ENCODE data around the gene TPH2.

The TPH2 gene

DNA sequence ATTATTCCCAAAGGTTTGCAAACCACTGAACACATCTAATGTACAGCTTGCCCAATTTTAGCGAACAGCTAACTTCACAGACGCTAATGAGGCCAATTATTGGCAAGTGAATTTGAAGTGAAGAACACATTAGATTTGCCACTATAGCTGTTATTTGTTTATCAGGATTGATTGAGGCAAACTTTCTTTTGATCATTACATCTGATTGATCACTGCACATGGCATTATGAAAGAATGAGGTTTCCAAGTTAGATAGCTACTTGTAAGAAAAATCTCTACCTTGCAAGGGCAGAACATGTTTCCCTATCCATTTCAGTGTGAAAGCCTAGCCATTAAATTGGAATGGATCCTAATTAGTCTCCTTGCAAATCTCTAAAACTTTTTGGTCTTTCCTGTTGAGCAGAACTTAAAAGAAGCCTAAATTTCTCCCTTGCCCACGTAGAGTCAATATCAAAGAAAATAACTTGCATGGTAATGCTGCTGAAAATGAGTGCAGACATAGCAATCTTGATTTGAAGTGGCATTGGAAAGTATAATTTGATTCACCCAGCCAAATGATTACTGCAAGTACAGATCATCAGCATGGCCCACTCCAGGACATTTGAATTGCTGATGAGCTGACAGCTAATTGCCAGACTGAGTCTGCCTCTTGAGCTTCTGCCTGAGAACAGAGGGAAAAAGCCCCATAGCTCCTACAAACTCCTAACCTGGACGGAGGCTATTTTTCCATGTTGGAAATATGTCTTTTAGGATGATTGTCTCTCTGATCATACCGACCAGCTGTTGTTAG, 98.6 kb downstream of the TPH2 start:
- DNase-seq = no peak

DNA sequence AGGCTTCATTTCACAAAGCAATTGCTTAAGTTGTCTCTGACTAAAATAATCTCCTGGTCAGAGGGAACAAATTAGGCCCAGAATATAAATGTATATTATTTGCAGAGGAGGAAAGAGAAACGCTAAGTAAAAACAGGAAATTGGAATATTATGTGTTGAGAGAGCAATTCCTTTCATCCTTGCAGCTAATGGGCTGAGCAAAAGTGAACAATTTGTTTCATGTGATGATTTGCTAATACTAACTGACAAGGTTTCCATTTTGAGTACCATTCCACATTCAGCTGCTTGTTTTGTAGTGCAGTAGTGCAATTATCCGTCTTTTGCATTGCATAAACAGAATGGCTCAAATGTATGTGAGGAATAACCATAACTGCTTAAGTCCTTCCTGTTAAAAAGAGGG, 103.2 kb downstream of the TPH2 start:
- no peak for DNase-seq

GRCh38 chr12:72053604-72054003, 115.0 kb downstream of the TPH2 start:
- DNase-seq = no peak

- DNase-seq = no peak
Measured at GRCh38 chr12:72054511-72054910, 115.9 kb downstream of the TPH2 start.

- no peak for DNase-seq
Measured at GRCh38 chr12:72057330-72057914, 118.8 kb downstream of the TPH2 start.

DNA sequence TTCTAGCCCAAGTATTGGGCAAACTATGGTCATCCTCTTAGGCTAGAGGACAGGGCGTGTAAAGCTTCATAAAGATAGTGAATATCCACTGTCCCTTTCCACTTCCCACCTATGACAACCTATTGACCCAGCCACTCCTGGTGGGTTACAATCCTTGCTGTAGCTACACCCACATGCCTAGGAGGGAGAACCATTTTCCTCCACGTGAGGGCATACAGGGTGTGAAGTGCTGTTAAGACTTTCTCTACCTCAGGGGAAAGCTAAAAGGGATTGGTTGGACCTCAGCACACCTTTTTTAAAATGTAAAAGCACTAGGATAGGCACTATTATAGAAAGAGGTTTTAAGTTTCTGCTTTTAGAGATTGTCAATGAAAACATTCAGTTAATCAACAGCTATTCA, 124.4 kb downstream of the TPH2 start:
- no peak for DNase-seq

DNA sequence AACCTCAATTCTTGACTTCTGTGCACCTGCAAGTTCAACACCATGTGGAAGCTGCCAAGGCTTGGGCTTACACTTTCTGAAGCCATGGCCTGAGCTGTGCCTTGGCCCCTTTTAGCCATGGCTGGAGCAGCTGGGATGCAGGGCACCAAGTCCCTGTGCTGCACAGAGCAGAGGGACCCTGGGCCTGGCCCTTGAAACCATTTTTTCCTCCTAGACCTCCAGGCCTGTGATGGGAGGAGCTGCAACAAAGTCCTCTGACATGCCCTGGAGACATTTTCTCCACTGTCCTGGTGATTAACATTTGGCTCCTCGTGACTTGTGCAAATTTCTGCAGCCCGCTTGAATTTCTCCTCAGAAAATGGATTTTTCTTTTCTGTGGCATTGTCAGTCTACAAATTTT, 132.4 kb downstream of the TPH2 start:
- no peak for DNase-seq

DNA sequence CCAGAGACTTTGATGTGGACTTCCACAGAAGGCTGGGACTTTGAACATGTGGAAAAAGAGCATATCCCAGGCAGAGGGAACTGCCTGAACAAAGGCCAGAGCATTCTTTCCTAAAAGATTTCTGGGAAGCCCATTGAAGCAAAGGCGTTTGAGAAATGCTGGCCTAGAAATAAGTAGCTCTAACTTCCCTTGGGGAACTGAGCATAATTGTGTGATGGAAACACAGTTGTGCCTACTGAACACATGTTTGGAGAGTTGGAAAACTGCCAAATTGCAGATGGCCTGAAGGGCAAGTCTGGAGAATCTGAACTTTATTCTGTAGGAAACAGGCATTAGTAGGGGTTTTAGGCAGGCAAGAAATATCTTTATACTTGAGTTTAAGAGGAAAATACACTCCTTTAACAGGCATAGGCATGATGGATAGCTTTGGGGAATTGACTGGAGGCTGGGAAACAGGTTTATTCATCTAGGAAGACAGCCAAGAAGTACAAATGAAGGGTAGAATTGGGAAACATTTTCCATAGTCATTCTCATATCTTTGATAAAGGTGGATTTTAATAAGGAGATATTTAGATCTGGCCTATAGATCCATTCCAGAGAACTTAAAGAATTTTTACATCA, 134.1 kb downstream of the TPH2 start:
- peak in 1 of 2 experiments; percentile 36 for DNase-seq

DNA sequence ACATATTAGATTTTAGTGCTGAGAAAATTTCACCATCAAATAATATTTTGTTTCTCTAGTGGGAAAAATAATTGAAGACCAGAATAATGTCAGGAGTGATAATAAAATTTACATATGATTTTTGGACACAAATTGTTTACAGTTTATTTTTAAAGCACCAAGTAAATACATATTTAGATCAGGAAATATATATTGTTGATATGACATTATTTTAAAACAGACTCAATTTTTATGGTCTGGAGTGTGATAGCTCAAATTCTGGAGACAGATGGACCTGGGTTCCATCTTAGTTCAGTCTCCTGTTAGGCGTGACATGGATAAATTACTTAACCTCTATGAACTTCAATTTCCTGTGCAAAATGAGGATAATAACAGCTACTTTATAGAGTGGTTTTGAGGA, 135.4 kb downstream of the TPH2 start:
- DNase-seq = peak in 1 of 2 experiments; percentile 39

DNA sequence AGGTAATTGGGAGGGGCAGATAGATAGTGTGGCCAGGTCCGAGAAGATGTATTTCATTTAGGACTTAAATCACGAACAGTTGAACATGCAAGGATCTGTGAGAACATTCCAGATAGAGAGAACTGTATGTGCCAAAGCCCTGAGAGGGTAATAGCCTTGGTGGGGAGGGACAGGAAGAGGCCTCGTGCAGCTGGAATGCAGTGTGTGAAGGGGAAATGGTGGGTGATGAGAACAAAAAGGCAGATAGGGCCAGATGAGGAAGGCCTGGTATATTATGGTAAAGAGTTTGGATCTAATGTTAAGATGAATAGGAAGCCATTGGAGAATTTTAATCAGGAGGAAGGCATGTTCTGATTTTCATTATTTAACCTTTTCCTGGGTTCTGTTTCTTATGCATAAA, 136.3 kb downstream of the TPH2 start:
- no peak for DNase-seq

DNA sequence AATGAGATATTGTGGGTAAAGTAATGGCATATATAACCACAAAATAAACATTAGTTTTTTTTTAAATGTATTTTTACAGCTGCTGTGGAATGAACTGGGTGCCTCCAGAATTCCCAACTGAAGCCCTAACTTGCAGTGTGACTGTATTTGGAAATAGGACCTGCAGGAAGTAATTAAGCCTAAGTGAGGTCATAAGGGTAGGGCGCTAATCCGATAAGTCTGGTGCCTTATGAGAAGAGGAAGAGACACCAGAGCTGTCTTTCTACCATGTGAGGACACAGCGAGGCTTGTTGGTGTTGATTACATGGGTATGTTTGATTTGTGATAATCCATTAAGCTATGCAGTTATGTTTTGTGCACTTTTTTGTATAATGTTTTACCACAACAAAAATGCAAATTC, 136.8 kb downstream of the TPH2 start:
- peak; percentile 39 to 51 for DNase-seq

DNA sequence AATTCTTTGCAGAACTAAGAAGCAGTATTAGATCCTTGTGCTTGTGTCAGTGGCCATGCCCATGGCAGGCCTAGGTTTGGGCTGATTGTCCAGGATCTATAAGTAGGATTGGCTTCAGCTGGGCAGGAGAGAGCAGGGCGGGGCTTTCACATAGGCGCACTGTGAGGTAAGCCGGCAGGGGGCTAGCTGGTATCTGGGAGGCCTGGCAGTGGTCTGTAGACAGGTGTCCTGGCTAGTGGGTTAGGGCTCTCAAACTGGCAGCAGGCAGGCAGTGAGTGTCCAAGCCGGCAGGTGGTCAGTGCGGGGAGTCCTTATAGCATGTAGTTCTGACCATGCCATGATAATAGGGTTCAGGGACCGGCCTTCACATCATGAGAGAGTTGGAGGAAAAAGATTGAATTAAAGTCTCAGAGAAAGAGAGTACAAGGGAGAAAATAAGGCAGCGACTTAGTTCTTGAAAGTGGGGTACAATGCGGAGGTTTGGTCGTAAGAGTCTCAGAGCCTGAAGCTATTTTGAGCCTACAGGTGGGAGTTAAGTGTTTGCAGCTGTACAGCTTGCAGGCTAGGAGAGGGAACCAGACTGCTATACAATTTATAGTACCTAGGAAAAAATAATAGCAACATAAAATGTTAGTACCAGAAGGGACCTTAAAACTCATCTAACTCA, 137.4 kb downstream of the TPH2 start:
- no peak for DNase-seq

DNA sequence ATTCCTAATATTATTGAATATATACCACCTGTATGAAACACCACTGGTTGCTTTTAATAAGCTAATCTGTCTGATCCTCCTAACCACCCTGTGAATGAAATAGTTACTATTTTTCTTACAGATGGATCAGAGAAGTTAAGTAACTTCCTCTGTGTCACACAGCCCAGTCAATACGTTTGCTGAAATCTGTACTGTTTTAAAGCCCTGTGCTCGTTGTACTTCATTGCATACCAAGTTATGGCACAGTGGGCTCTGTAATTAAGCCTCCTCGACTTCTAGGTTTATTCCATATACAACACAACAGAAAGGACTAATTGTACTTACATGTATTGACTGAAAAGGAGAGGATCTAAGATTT, 137.9 kb downstream of the TPH2 start:
- no peak for DNase-seq

DNA sequence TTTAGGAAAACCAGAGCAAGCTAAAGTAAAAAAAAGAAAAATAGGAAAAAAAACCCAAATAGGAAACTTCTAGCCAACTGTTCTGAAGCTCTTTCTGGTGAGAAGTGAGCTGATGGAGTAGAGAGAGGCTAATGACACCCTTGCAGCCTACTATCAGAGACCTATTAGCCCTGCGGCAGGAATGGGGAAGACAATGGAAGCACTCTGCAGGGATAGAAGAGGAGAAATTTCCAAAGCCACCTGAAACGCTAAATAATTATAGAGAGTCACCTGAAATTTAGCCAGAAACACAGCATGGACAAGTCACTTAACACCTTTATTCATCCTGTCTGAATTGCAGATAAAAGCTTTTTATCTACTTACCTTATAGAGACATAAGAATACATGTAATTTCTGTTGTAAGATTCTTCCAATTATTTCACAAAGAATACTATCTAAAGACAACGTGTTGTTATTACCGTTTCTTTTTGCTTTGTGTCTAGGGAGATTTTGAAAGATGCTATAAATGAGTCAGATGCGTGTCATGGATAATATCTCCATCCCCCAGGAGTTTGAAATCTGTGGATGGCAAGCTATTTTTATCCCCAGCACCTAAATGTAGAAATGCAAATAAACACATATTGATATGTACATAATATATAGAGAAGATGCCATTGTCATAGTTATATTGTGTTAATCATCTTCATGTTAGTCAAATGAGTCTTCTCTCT, 138.6 kb downstream of the TPH2 start:
- DNase-seq = no peak

GRCh38 chr12:72081777-72082176, 143.1 kb downstream of the TPH2 start:
- DNase-seq = no peak
